Prostate gland (tissue), 2 donors: ENCODE data around the gene KYAT1. TPM values are rescaled to one million over a fixed set of nuclear protein-coding genes. Genes with fewer than 3 reads are reported as not detected.

Experiments used
- DNase-seq: peaks from one replicate; pipeline ENCODE4 v3.0.0-alpha.2; 2019; ENCODE audit warnings: low spot score
- H3K27ac ChIP-seq, 2 donors: fragments of 200-600 bp; sonication (generic); 2 replicates each; pipeline ENCODE4 v1.5.1; 2017 to 2019
- H3K27me3 ChIP-seq: fragments of 200-600 bp; sonication (generic); replicated peaks from 2 replicates; pipeline ENCODE4 v1.5.1; 2019; ENCODE audit not compliant: insufficient read depth
- H3K36me3 ChIP-seq, 2 donors: fragments of 200-600 bp; sonication (generic); 1 replicate in 1 of 2; 2 replicates in 1 of 2; pipeline versions ENCODE4 v1.5.1 to v1.8.1; 2017 to 2019
- H3K4me1 ChIP-seq: fragments of 200-600 bp; sonication (generic); replicated peaks from 2 replicates; pipeline ENCODE4 v1.5.1; 2019
- H3K4me3 ChIP-seq, 2 donors: fragments of 200-600 bp; sonication (generic); 2 replicates each; pipeline ENCODE4 v1.5.1; 2017 to 2019
- H3K9me3 ChIP-seq: fragments of 200-600 bp; sonication (generic); 2 replicates; pipeline ENCODE4 v1.5.1; 2017
- POLR2A ChIP-seq: fragments of 450-650 bp; IDR thresholded peaks from one replicate; pipeline ENCODE4 v1.6.1; 2016; ENCODE audit warnings: antibody characterized with exemption, mild to moderate bottlenecking
- POLR2AphosphoS5 ChIP-seq: sonication (generic); formaldehyde crosslinking; IDR thresholded peaks from one replicate; pipeline ENCODE4 v1.6.1; 2017; ENCODE audit warnings: antibody characterized with exemption
- WGBS: methylation state at CpG from one replicate; pipeline ENCODE4 v1.1.5; 2018; 5-methylcytosine and 5-hydroxymethylcytosine counted together
- intact Hi-C: fragments of 100-400 bp; cut with DNase I; formaldehyde crosslinking; loops from one replicate; pipeline ENCODE4 v1.14.2; 2022
- total RNA-seq, 2 donors: library from RNA; depleted of rRNA; stranded (reverse); fragments of >200 nt; gene quantifications; one replicate each; pipeline ENCODE4 v1.1.0, GENCODE V29; 2016
- TF ChIP-seq, protein P1 (sequence below), 4 experiments: fragments of 200-600 bp in 2 of 4; fragments of 450-650 bp in 2 of 4; sonication (generic) in 2 of 4; IDR thresholded peaks; 1 replicate in 3 of 4; 2 replicates in 1 of 4; pipeline ENCODE4 v1.5.1; 2016 to 2019; ENCODE audit warnings: antibody characterized with exemption in 4 of 4, mild to moderate bottlenecking in 2 of 4, moderate library complexity in 2 of 4

Gene KYAT1
- total RNA-seq, 2 donors from 2014 or later, result 13.1 to 24.1 TPM

DNA sequence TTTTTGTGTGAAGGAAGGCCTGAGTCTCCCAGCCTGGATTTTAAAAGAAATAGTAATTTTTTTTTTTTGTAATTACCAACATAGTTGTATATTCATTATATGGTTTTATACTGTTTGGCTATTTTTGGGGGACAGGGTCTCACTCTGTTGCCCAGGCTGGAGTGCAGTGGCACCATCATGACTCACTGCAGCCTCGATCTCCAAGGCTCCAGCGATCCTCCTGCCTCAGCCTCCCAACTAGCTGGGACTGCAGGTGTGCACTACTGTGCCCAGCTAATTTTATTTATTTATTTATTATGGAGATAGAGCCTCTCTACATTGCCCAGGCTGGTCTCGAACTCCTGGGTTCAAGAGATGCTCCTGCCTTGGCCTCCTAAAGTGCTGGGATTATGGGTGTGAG is 5.3 kb upstream of the KYAT1 start:
- intact Hi-C loops, result no loop called here
- no peak for DNase-seq
- H3K27ac ChIP-seq, result peak overlapping the region; percentile 61 to 67
- TF ChIP-seq POLR2AphosphoS5 (no peak), POLR2A (no peak)
- TF ChIP-seq, protein P1, sequence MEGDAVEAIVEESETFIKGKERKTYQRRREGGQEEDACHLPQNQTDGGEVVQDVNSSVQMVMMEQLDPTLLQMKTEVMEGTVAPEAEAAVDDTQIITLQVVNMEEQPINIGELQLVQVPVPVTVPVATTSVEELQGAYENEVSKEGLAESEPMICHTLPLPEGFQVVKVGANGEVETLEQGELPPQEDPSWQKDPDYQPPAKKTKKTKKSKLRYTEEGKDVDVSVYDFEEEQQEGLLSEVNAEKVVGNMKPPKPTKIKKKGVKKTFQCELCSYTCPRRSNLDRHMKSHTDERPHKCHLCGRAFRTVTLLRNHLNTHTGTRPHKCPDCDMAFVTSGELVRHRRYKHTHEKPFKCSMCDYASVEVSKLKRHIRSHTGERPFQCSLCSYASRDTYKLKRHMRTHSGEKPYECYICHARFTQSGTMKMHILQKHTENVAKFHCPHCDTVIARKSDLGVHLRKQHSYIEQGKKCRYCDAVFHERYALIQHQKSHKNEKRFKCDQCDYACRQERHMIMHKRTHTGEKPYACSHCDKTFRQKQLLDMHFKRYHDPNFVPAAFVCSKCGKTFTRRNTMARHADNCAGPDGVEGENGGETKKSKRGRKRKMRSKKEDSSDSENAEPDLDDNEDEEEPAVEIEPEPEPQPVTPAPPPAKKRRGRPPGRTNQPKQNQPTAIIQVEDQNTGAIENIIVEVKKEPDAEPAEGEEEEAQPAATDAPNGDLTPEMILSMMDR (IDR thresholded peaks at IDR 0.05), result no peak
- no peak overlapping the region for H3K4me3 ChIP-seq
- WGBS, result 93% methylated on average over 3 of the region's 3 CpGs
- no peaks in the 10 kb centered on the region for H3K36me3 ChIP-seq
- H3K4me1 ChIP-seq, result peaks cover 31% of the 10 kb centered on the region
- no peaks in the 10 kb centered on the region for H3K9me3 ChIP-seq
- H3K27me3 ChIP-seq, result no peaks in the 10 kb centered on the region

DNA sequence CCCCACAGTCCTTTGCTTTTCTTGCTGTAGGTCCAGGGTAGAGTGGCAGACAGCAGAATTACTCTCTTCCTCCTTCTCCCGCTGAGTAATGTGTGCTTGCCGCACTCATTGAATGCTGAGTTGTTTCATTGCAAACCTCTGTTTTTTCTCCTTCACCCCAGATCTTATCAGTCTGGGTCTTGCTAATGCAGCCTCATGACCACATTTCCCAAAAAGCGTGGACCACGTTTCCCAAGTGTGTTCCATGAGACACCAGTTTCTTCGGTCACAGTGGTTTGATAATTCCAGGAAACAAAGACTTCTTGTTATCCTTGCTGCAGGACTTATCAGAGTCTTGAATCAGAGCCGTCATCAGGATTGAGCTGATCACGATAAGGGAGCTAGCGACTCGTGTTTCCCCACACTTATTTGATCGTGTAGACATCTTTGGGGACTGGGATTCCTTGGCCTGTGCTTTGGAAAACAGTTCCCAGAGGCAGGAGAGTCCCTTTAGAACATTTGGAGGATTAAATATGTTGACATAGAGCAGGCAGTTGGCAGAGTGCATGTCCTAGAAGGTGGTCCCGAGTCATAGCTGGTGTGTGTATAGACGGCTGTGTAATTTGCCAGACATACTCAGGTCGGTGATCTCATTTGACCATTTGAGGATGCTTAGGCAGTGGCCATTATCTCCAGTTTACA is 4.6 kb upstream of the KYAT1 start:
- 44% methylated on average over 13 of the region's 13 CpGs for WGBS
- intact Hi-C loops, result no loop called here
- DNase-seq, result no peak
- Histone ChIP-seq H3K4me3 (no peak overlapping the region), H3K27ac (peak overlapping the region; percentile 61 to 67), H3K9me3 (no peaks in the 10 kb centered on the region), H3K27me3 (no peaks in the 10 kb centered on the region), H3K4me1 (peaks cover 28% of the 10 kb centered on the region), H3K36me3 (no peaks in the 10 kb centered on the region)
- TF ChIP-seq POLR2AphosphoS5 (no peak), POLR2A (no peak)
- TF ChIP-seq, protein P1 (IDR thresholded peaks at IDR 0.05), result no peak

DNA sequence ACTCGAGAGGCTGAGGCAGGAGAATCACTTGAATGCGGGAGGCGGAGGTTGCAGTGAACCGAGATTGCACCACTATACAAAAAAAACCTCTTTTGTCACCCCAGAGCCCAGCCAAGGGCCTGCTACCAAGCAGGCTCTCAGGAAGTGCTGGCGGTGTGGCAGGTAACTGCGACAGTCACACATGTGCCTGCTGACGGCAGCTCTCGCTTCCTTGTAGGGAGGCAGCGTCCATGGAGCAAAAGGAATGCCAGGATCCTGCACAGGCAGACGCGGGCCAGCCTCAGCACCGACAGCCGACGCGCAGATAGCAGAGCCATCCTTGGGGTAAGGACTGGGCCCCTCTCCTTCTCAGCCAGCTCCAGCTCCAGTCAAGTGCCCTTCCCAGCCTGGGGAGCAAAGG is 4.0 kb upstream of the KYAT1 start:
- intact Hi-C loops, result no loop called here
- no peaks in the 10 kb centered on the region for H3K9me3 ChIP-seq
- H3K27ac ChIP-seq, result peak overlapping the region; percentile 39 to 61
- 75% methylated on average over 15 of the region's 15 CpGs for WGBS
- H3K36me3 ChIP-seq, result no peaks in the 10 kb centered on the region
- H3K4me1 ChIP-seq, result peaks cover 28% of the 10 kb centered on the region
- TF ChIP-seq, protein P1 (IDR thresholded peaks at IDR 0.05), result no peak
- no peak overlapping the region for H3K4me3 ChIP-seq
- no peaks in the 10 kb centered on the region for H3K27me3 ChIP-seq
- DNase-seq, result peak; percentile 15

DNA sequence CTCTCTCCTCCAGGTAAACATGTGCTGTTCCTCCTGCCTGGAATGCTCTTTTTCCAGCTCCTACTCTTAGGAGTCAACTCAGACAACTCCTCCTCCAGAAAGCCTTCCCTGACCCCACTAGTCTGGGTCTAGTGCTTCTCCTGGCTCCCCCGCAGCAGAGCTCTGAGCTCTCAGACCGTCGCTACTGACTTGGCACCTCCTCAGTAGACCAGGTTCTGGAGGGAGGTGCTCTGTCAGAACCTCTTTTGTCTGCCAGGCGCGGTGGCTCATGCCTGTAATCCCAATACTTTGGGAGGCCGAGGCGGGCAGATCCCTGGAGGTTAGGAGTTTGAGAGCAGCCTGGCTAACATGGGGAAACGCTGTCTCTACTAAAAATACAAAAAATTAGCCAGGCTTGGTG is 3.6 kb upstream of the KYAT1 start:
- peak overlapping the region; percentile 39 to 61 for H3K27ac ChIP-seq
- no peaks in the 10 kb centered on the region for H3K27me3 ChIP-seq
- no peaks in the 10 kb centered on the region for H3K36me3 ChIP-seq

More for the DNA sequence above, 3.6 kb upstream of the KYAT1 start:
- WGBS, result 74% methylated on average over 8 of the region's 8 CpGs
- DNase-seq, result no peak
- no peak overlapping the region for H3K4me3 ChIP-seq
- no peaks in the 10 kb centered on the region for H3K9me3 ChIP-seq
- intact Hi-C loops, result no loop called here
- TF ChIP-seq POLR2AphosphoS5 (no peak), POLR2A (no peak)
- TF ChIP-seq, protein P1 (IDR thresholded peaks at IDR 0.05), result no peak
- peaks cover 27% of the 10 kb centered on the region for H3K4me1 ChIP-seq
